ENCODE measurements around the gene TBK1. TPM values are rescaled to one million over a fixed set of nuclear protein-coding genes. Genes with fewer than 3 reads are reported as not detected.
"Not testable (repeated sequence)": the region's sequence is repeated elsewhere in the genome, so short reads cannot be mapped to it uniquely, and the experiment has no call there.

TBK1 gene
- total RNA-seq, 1 experiment from 2014 or later = 35.4 TPM

GRCh38 chr12:64526859-64527258 is 74.9 kb downstream of the TBK1 start:
- H3K36me3 ChIP-seq = no peaks in the 10 kb centered on the region
- no peak overlapping the region for H3K27ac ChIP-seq
- no peak overlapping the region for H3K4me3 ChIP-seq
- H3K4me1 ChIP-seq (replicated peaks) = peaks cover 12% of the 10 kb centered on the region
- DNase-seq (ENCODE audit: low read depth in 1 of 2, low spot score in 2 of 2) = no peak
- no peaks in the 10 kb centered on the region for H3K9me3 ChIP-seq (replicated peaks)
- no peaks in the 10 kb centered on the region for H3K27me3 ChIP-seq (replicated peaks)

- Histone ChIP-seq H3K4me1 (replicated peaks) (peaks cover 2% of the 10 kb centered on the region), H3K27me3 (replicated peaks) (no peaks in the 10 kb centered on the region), H3K36me3 (no peaks in the 10 kb centered on the region), H3K27ac (no peak overlapping the region), H3K9me3 (replicated peaks) (no peaks in the 10 kb centered on the region), H3K4me3 (no peak overlapping the region)
- no peak for DNase-seq (ENCODE audit: low read depth in 1 of 2, low spot score in 2 of 2)
These were observed 76.7 kb downstream of the TBK1 start for GRCh38 chr12:64528616-64529015.

- no peaks in the 10 kb centered on the region for H3K9me3 ChIP-seq (replicated peaks)
- no peak overlapping the region for H3K4me3 ChIP-seq
- no peak overlapping the region for H3K27ac ChIP-seq
- no peak for DNase-seq (ENCODE audit: low read depth in 1 of 2, low spot score in 2 of 2)
- no peaks in the 10 kb centered on the region for H3K27me3 ChIP-seq (replicated peaks)
- no peaks in the 10 kb centered on the region for H3K36me3 ChIP-seq
- no peaks in the 10 kb centered on the region for H3K4me1 ChIP-seq (replicated peaks)
These were observed 78.6 kb downstream of the TBK1 start for GRCh38 chr12:64530566-64530965.

- no peak overlapping the region for H3K27ac ChIP-seq
- no peak for DNase-seq (ENCODE audit: low read depth in 1 of 2, low spot score in 2 of 2)
These were observed 79.9 kb downstream of the TBK1 start for GRCh38 chr12:64531665-64532334.

GRCh38 chr12:64532734-64533351 is 80.9 kb downstream of the TBK1 start:
- Histone ChIP-seq H3K27ac (no peak overlapping the region), H3K36me3 (no peaks in the 10 kb centered on the region), H3K4me1 (replicated peaks) (no peaks in the 10 kb centered on the region), H3K27me3 (replicated peaks) (no peaks in the 10 kb centered on the region), H3K4me3 (no peak overlapping the region), H3K9me3 (replicated peaks) (no peaks in the 10 kb centered on the region)
- no peak for DNase-seq (ENCODE audit: low read depth in 1 of 2, low spot score in 2 of 2)

More at GRCh38 chr12:64531665-64532334, 79.9 kb downstream of the TBK1 start:
- Histone ChIP-seq H3K36me3 (no peaks in the 10 kb centered on the region), H3K4me1 (replicated peaks) (no peaks in the 10 kb centered on the region), H3K9me3 (replicated peaks) (no peaks in the 10 kb centered on the region), H3K4me3 (no peak overlapping the region), H3K27me3 (replicated peaks) (no peaks in the 10 kb centered on the region)

GRCh38 chr12:64534672-64535199 is 82.8 kb downstream of the TBK1 start:
- DNase-seq (ENCODE audit: low read depth in 1 of 2, low spot score in 2 of 2) = no peak
- Histone ChIP-seq H3K27me3 (replicated peaks) (no peaks in the 10 kb centered on the region), H3K4me1 (replicated peaks) (no peaks in the 10 kb centered on the region), H3K27ac (no peak overlapping the region), H3K9me3 (replicated peaks) (no peaks in the 10 kb centered on the region), H3K36me3 (no peaks in the 10 kb centered on the region), H3K4me3 (no peak overlapping the region)

GRCh38 chr12:64538121-64538520 is 86.2 kb downstream of the TBK1 start:
- Histone ChIP-seq H3K4me3 (no peak overlapping the region), H3K9me3 (replicated peaks) (no peaks in the 10 kb centered on the region), H3K36me3 (no peaks in the 10 kb centered on the region), H3K27ac (no peak overlapping the region), H3K4me1 (replicated peaks) (no peaks in the 10 kb centered on the region), H3K27me3 (replicated peaks) (no peaks in the 10 kb centered on the region)
- no peak for DNase-seq (ENCODE audit: low read depth in 1 of 2, low spot score in 2 of 2)

GRCh38 chr12:64542409-64543047 is 90.6 kb downstream of the TBK1 start:
- H3K27me3 ChIP-seq (replicated peaks); H3K36me3 ChIP-seq; H3K4me3 ChIP-seq; H3K9me3 ChIP-seq (replicated peaks); DNase-seq (ENCODE audit: low read depth in 1 of 2, low spot score in 2 of 2); H3K27ac ChIP-seq; H3K4me1 ChIP-seq (replicated peaks): not testable (repeated sequence)

- no peaks in the 10 kb centered on the region for H3K27me3 ChIP-seq (replicated peaks)
- H3K4me3 ChIP-seq = no peak overlapping the region
- H3K4me1 ChIP-seq (replicated peaks) = no peaks in the 10 kb centered on the region
- no peaks in the 10 kb centered on the region for H3K9me3 ChIP-seq (replicated peaks)
- no peak overlapping the region for H3K27ac ChIP-seq
- no peak for DNase-seq (ENCODE audit: low read depth in 1 of 2, low spot score in 2 of 2)
- H3K36me3 ChIP-seq = no peaks in the 10 kb centered on the region
These were observed 92.6 kb downstream of the TBK1 start for GRCh38 chr12:64544371-64545080.

- H3K4me3 ChIP-seq = no peak overlapping the region
- H3K27ac ChIP-seq = no peak overlapping the region
- H3K27me3 ChIP-seq (replicated peaks) = no peaks in the 10 kb centered on the region
- no peak for DNase-seq (ENCODE audit: low read depth in 1 of 2, low spot score in 2 of 2)
- H3K36me3 ChIP-seq = no peaks in the 10 kb centered on the region
- H3K9me3 ChIP-seq (replicated peaks) = no peaks in the 10 kb centered on the region
- H3K4me1 ChIP-seq (replicated peaks) = no peaks in the 10 kb centered on the region
These were observed 93.1 kb downstream of the TBK1 start for GRCh38 chr12:64545081-64545382.

GRCh38 chr12:64549108-64549507 is 97.2 kb downstream of the TBK1 start:
- Histone ChIP-seq H3K9me3 (replicated peaks) (no peaks in the 10 kb centered on the region), H3K4me3 (no peak overlapping the region), H3K36me3 (no peaks in the 10 kb centered on the region), H3K27me3 (replicated peaks) (no peaks in the 10 kb centered on the region), H3K4me1 (replicated peaks) (no peaks in the 10 kb centered on the region), H3K27ac (no peak overlapping the region)
- DNase-seq (ENCODE audit: low read depth in 1 of 2, low spot score in 2 of 2) = no peak

- no peak for DNase-seq (ENCODE audit: low read depth in 1 of 2, low spot score in 2 of 2)
- no peaks in the 10 kb centered on the region for H3K27me3 ChIP-seq (replicated peaks)
- H3K27ac ChIP-seq = no peak overlapping the region
- no peak overlapping the region for H3K4me3 ChIP-seq
- no peaks in the 10 kb centered on the region for H3K36me3 ChIP-seq
- no peaks in the 10 kb centered on the region for H3K9me3 ChIP-seq (replicated peaks)
- H3K4me1 ChIP-seq (replicated peaks) = no peaks in the 10 kb centered on the region
These were observed 98.8 kb downstream of the TBK1 start for GRCh38 chr12:64550755-64551154.

GRCh38 chr12:64551676-64552075 is 99.8 kb downstream of the TBK1 start:
- Histone ChIP-seq H3K36me3 (no peaks in the 10 kb centered on the region), H3K4me1 (replicated peaks) (no peaks in the 10 kb centered on the region), H3K4me3 (no peak overlapping the region), H3K27me3 (replicated peaks) (no peaks in the 10 kb centered on the region), H3K27ac (no peak overlapping the region), H3K9me3 (replicated peaks) (no peaks in the 10 kb centered on the region)
- DNase-seq (ENCODE audit: low read depth in 1 of 2, low spot score in 2 of 2) = no peak

Measured in SJSA1 (cell line).